PFSK-1 (cell line): ENCODE results near the gene PYROXD2.

Experiments used
- FOXP2 ChIP-seq: optimal IDR thresholded peaks from 2 replicates; pipeline ENCODE3; 2011; ENCODE audit warnings: borderline replicate concordance, control low read depth, inconsistent platforms; ENCODE audit not compliant: insufficient read depth; ENCODE audit errors: extremely low read length, extremely low read depth
- POLR2AphosphoS5 ChIP-seq: IDR thresholded peaks from 2 replicates; pipeline ENCODE4 v1.6.1; 2012; ENCODE audit warnings: low read depth, mild to moderate bottlenecking, control low read depth, low read length, moderate library complexity
- SIN3A ChIP-seq: IDR thresholded peaks from 2 replicates; pipeline ENCODE4 v1.6.1; 2012; ENCODE audit warnings: mild to moderate bottlenecking, low read length, moderate library complexity, borderline replicate concordance; ENCODE audit not compliant: insufficient read depth
- TAF1 ChIP-seq: IDR thresholded peaks from 2 replicates; pipeline ENCODE4 v1.6.1; 2012; ENCODE audit warnings: low read length, control low read depth, borderline replicate concordance; ENCODE audit not compliant: insufficient read depth
- TF ChIP-seq, protein P1 (sequence below), 2 experiments: IDR thresholded peaks; 2 replicates each; pipeline versions ENCODE4 v1.6.1 to v1.8.0; 2011 to 2012; ENCODE audit warnings: low read depth in 2 of 2, low read length in 2 of 2, control low read depth in 1 of 2, inconsistent platforms in 1 of 2, mild to moderate bottlenecking in 1 of 2, moderate library complexity in 1 of 2; ENCODE audit not compliant: insufficient read depth in 1 of 2

The PYROXD2 gene

DNA sequence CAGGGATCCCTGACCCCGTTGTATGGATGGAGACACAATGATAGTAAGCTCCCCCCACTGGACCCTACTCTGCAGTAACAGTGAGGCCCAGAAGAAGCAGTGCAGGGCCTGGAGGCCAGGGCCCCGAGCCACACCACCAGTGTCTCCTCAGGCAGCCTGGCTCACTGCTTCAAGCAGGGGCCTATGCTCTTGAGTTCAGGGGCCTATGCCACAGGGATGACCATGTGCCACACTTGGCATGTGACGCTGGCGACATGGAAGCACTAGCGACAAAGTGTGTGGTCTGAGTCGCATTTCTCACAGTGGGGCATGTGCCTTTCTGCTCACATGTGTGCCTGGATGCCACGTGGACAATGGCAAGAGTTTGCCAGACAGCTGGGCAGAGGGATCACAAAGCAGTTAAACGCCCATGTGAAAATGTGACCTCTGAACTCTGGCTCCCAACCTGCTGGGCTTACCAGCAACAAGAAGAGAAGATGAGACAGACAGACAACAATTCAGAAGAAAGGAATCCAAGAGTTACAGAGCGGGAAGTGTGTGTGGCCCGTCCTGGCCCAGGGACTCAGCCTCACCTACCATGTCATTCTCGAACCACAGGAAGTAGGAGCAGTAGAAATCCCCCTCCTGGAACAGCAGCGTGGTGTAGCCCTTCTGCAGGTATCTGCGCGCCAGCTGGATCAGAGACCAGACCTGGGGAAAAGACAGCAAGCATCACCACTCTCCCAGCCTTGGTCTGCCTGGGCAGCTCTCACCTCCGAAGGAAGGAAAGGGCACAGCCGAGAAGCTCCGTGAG lies 4.7 kb upstream of the PYROXD2 start:
- TF ChIP-seq, protein P1, sequence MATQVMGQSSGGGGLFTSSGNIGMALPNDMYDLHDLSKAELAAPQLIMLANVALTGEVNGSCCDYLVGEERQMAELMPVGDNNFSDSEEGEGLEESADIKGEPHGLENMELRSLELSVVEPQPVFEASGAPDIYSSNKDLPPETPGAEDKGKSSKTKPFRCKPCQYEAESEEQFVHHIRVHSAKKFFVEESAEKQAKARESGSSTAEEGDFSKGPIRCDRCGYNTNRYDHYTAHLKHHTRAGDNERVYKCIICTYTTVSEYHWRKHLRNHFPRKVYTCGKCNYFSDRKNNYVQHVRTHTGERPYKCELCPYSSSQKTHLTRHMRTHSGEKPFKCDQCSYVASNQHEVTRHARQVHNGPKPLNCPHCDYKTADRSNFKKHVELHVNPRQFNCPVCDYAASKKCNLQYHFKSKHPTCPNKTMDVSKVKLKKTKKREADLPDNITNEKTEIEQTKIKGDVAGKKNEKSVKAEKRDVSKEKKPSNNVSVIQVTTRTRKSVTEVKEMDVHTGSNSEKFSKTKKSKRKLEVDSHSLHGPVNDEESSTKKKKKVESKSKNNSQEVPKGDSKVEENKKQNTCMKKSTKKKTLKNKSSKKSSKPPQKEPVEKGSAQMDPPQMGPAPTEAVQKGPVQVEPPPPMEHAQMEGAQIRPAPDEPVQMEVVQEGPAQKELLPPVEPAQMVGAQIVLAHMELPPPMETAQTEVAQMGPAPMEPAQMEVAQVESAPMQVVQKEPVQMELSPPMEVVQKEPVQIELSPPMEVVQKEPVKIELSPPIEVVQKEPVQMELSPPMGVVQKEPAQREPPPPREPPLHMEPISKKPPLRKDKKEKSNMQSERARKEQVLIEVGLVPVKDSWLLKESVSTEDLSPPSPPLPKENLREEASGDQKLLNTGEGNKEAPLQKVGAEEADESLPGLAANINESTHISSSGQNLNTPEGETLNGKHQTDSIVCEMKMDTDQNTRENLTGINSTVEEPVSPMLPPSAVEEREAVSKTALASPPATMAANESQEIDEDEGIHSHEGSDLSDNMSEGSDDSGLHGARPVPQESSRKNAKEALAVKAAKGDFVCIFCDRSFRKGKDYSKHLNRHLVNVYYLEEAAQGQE (IDR thresholded peaks at IDR 0.05; ENCODE audit: insufficient read depth in 1 of 2, low read depth in 2 of 2, low read length in 2 of 2): no peak
- TF ChIP-seq TAF1 (no peak), SIN3A (no peak), POLR2AphosphoS5 (no peak), FOXP2 (no peak)

DNA sequence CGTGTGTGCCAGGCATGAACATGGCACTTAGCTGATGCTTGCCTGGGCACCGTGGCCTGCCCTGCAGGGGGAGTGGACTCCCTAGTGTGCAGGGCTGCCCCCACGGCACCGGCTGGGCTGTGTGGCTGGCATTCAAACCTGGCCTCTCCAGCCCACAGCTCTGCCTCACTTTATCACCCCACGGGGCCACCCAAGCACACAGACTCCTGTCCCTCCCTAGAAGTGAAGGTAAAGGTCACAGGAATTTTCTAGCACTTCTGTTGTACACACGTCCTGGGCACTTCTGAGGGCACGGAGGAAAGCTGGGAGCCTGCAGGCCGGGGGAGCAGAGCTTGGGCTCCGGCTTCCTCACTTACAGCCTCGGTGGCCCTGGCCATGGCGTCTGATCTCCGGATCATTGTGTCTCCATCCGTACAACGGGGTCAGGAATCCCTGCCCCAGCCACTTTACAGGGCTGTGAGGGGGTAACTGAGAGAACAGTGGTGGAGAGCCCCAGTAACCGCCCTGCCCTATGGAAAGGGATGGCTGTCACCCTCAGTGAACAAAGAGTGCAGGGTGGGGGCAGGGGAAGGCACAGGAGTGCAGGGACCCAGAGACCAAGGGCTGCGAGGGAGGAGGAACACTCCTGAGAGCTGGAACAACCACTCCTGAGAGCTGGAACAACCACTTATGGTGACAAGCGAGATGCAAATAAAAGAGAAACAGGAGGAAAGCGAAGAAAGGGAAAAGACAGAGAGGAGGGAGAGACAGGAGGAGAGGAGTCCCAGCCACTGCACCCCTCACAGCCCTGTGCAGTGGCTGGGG lies 3.9 kb upstream of the PYROXD2 start:
- TF ChIP-seq FOXP2 (no peak), POLR2AphosphoS5 (no peak), SIN3A (no peak)
- TF ChIP-seq, protein P1 (IDR thresholded peaks at IDR 0.05; ENCODE audit: insufficient read depth in 1 of 2, low read depth in 2 of 2, low read length in 2 of 2): no peak

- no peak for TF ChIP-seq POLR2AphosphoS5
- no peak for TF ChIP-seq TAF1
Measured at GRCh38 chr10:98417973-98418664, 3.1 kb upstream of the PYROXD2 start.

GRCh38 chr10:98417481-98417959 lies 2.5 kb upstream of the PYROXD2 start:
- TF ChIP-seq, protein P1 (IDR thresholded peaks at IDR 0.05; ENCODE audit: insufficient read depth in 1 of 2, low read depth in 2 of 2, low read length in 2 of 2): no peak
- TF ChIP-seq POLR2AphosphoS5 (no peak), SIN3A (no peak), FOXP2 (no peak), TAF1 (no peak)

DNA sequence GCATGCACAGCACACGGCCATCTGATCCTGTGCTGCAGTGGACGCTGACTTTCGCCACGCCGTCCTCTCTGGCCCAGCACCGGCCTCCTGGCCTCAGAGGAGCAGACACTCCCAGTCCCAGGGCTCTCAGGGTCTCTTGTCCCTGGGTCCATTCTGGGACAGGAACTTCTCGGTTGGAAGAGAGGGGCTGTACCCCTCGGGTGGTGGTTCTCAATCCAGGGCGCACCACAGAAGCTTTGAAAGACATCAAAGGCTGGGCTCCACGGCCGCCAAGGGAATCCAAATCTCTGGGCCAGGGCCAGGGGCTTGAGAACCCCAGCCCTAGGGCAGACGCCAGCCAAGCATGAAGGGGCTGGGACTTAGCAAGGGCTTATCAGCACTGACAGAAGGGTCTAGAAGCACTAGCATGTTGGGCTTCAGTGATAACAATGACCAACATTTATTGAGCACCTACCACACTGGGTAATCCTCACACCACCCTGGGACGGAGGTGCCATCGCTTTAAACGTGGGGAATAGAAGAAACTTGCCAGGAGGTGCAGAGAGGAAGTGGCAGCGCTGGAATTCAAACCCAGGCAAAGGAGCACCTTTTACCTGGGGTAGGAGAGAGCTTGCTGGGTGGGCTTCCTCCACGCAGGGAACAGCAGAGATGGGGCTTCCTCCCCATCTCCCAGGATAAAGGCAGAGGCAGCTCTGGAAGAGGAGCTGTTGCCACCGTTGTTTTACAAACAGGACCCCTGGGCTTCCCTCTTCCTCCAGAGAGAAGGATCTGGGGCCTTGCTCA lies 1.8 kb upstream of the PYROXD2 start:
- no peak for TF ChIP-seq POLR2AphosphoS5
- TF ChIP-seq, protein P1 (IDR thresholded peaks at IDR 0.05; ENCODE audit: insufficient read depth in 1 of 2, low read depth in 2 of 2, low read length in 2 of 2): no peak
- no peak for TF ChIP-seq FOXP2
- TF ChIP-seq TAF1: no peak
- TF ChIP-seq SIN3A: no peak
